HepG2 (cell line): ENCODE results near the gene SLC2A2. TPM values are rescaled to one million over a fixed set of nuclear protein-coding genes. Genes with fewer than 3 reads are reported as not detected.

ENCODE experiments used
- DPF2 ChIP-seq: sonication (generic); formaldehyde crosslinking; IDR thresholded peaks from 2 replicates; pipeline ENCODE4 v1.4.0; 2020; ENCODE audit warnings: mild to moderate bottlenecking, low read depth, missing genetic modification reagents, borderline replicate concordance
- MTA1 ChIP-seq: sonication (generic); formaldehyde crosslinking; IDR thresholded peaks from 2 replicates; pipeline ENCODE4 v1.4.0; 2020; ENCODE audit warnings: missing genetic modification reagents, mild to moderate bottlenecking, borderline replicate concordance
- SRSF1 ChIP-seq: fragments of 200-400 bp; formaldehyde crosslinking; optimal IDR thresholded peaks from 2 replicates; pipeline ENCODE3; 2017; ENCODE audit warnings: mild to moderate bottlenecking, low read depth, low read length, moderate library complexity
- TEAD2 ChIP-seq: sonication (generic); formaldehyde crosslinking; IDR thresholded peaks from 2 replicates; pipeline ENCODE4 v1.9.0; 2021; ENCODE audit warnings: missing genetic modification reagents
- THYN1 ChIP-seq: sonication (generic); formaldehyde crosslinking; IDR thresholded peaks from 2 replicates; pipeline ENCODE4 v1.8.1; 2023; ENCODE audit warnings: low read depth, mild to moderate bottlenecking, moderate library complexity, missing genetic modification reagents, borderline replicate concordance
- ZBTB3 ChIP-seq: sonication (generic); formaldehyde crosslinking; IDR thresholded peaks from 2 replicates; pipeline ENCODE4 v1.4.0; 2020; ENCODE audit warnings: low read depth, mild to moderate bottlenecking, moderate library complexity, missing genetic modification reagents, borderline replicate concordance
- ZNF816 ChIP-seq: sonication (generic); formaldehyde crosslinking; IDR thresholded peaks from 2 replicates; pipeline ENCODE4 v1.8.0; 2022; ENCODE audit warnings: missing genetic modification reagents, mild to moderate bottlenecking, borderline replicate concordance
- polyA plus RNA-seq, 8 experiments: library from polyadenylated mRNA; depleted of rRNA in 3 of 8; stranded (reverse) in 7 of 8; unstranded in 1 of 8; fragments of >200 nt; fragmentation: Illumina TruSeq in 4 of 8; extraction: Trizol in 4 of 8; gene quantifications; 2 replicates each; pipeline versions ENCODE4 v1.2.1 to v1.2.3, GENCODE V29; 2011 to 2016; ENCODE audit warnings: low read depth in 4 of 8, missing spikeins in 1 of 8, mixed read lengths in 1 of 8; ENCODE audit not compliant: insufficient read depth in 1 of 8
- total RNA-seq, 5 experiments: library from RNA; depleted of rRNA; stranded (reverse); fragments of >200 nt; fragmentation: Illumina TruSeq; extraction: Trizol; gene quantifications; 2 replicates each; pipeline ENCODE4 v1.2.3, GENCODE V29; 2016; ENCODE audit warnings: low read depth in 1 of 5
- TF ChIP-seq, protein P1 (sequence below): sonication (generic); formaldehyde crosslinking; IDR thresholded peaks from 2 replicates; pipeline ENCODE4 v1.5.0; 2020; ENCODE audit warnings: mild to moderate bottlenecking, missing genetic modification reagents, borderline replicate concordance
- TF ChIP-seq, protein P2 (sequence below): sonication (generic); formaldehyde crosslinking; conservative IDR thresholded peaks from 2 replicates; pipeline ENCODE4 v1.8.0; 2022; ENCODE audit warnings: missing genetic modification reagents
- TF ChIP-seq, protein P3 (sequence below): sonication (generic); formaldehyde crosslinking; IDR thresholded peaks from 2 replicates; pipeline ENCODE4 v1.8.1; 2022; ENCODE audit warnings: low read depth, mild to moderate bottlenecking, missing genetic modification reagents
- TF ChIP-seq, protein P4 (sequence below): sonication (generic); formaldehyde crosslinking; IDR thresholded peaks from 2 replicates; pipeline ENCODE4 v1.5.0; 2020; ENCODE audit warnings: mild to moderate bottlenecking, missing genetic modification reagents

Gene SLC2A2
- total and polyA plus RNA-seq, 2 of the 13 experiments (the other 11 are each of a cell fraction or from before 2014, with no cell fraction given) = 19.5 to 23.2 TPM

DNA sequence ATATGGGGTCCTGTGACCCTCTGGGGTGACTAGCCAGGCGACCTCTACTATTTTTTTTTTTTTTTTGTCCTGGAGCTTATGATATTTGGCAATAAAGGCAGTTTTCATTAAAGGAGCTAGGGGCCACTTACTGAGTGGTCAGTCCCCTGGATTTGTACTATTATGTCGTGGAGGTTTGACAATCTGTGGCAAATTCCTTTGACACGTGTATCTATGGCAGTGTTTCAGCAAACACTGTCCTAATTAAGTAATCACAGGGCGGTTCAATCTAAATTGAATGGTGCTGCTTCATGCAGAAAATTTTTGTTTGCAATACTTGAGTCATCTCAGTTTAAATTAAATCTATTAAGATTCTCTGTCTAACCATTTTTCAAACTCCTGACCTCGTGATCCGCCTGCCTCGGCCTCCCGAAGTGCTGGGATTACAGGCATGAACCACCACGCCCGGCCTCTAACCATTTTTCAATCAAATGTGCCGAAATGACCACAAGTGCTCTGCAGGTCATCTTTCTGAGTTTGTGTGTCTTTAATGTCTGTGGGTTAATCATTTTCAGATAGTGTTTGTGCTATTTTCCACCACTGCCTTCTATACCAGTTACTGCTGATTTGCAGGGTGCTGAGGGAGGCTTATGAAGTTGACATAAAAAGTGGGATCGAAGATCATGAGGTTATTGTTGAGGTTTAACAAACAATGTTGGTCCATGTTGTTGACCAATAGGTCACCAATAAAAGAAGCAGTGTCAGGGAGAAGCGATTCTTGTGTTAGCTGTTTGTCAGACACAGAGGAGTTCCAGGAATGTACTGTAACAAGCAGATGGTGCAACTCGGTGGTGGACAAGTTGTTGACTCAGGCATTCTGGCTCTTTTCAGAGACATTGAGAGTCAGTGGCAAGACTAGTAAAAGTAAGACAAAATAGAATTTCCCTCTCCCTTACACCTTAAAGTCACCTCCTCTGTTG lies 18.6 kb upstream of the SLC2A2 start (continued):
- TF ChIP-seq, protein P1, sequence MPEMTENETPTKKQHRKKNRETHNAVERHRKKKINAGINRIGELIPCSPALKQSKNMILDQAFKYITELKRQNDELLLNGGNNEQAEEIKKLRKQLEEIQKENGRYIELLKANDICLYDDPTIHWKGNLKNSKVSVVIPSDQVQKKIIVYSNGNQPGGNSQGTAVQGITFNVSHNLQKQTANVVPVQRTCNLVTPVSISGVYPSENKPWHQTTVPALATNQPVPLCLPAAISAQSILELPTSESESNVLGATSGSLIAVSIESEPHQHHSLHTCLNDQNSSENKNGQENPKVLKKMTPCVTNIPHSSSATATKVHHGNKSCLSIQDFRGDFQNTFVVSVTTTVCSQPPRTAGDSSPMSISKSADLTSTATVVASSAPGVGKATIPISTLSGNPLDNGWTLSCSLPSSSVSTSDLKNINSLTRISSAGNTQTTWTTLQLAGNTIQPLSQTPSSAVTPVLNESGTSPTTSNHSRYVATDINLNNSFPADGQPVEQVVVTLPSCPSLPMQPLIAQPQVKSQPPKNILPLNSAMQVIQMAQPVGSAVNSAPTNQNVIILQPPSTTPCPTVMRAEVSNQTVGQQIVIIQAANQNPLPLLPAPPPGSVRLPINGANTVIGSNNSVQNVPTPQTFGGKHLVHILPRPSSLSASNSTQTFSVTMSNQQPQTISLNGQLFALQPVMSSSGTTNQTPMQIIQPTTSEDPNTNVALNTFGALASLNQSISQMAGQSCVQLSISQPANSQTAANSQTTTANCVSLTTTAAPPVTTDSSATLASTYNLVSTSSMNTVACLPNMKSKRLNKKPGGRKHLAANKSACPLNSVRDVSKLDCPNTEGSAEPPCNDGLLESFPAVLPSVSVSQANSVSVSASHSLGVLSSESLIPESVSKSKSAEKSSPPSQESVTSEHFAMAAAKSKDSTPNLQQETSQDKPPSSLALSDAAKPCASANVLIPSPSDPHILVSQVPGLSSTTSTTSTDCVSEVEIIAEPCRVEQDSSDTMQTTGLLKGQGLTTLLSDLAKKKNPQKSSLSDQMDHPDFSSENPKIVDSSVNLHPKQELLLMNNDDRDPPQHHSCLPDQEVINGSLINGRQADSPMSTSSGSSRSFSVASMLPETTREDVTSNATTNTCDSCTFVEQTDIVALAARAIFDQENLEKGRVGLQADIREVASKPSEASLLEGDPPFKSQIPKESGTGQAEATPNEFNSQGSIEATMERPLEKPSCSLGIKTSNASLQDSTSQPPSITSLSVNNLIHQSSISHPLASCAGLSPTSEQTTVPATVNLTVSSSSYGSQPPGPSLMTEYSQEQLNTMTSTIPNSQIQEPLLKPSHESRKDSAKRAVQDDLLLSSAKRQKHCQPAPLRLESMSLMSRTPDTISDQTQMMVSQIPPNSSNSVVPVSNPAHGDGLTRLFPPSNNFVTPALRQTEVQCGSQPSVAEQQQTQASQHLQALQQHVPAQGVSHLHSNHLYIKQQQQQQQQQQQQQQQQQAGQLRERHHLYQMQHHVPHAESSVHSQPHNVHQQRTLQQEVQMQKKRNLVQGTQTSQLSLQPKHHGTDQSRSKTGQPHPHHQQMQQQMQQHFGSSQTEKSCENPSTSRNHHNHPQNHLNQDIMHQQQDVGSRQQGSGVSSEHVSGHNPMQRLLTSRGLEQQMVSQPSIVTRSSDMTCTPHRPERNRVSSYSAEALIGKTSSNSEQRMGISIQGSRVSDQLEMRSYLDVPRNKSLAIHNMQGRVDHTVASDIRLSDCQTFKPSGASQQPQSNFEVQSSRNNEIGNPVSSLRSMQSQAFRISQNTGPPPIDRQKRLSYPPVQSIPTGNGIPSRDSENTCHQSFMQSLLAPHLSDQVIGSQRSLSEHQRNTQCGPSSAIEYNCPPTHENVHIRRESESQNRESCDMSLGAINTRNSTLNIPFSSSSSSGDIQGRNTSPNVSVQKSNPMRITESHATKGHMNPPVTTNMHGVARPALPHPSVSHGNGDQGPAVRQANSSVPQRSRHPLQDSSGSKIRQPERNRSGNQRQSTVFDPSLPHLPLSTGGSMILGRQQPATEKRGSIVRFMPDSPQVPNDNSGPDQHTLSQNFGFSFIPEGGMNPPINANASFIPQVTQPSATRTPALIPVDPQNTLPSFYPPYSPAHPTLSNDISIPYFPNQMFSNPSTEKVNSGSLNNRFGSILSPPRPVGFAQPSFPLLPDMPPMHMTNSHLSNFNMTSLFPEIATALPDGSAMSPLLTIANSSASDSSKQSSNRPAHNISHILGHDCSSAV = no peak
- TF ChIP-seq ZNF816 (peak; percentile 79; the same call in 1 of the 2 replicates), MTA1 (CRISPR knock-in tag) (peak; percentile 53; the same call in 1 of the 2 replicates), ZBTB3 (CRISPR knock-in tag) (0 out of 2 replicates have a peak, but pooled peaks have one; percentile 78), TEAD2 (CRISPR knock-in tag) (no peak), THYN1 (CRISPR knock-in tag) (no peak), SRSF1 (no peak), DPF2 (CRISPR knock-in tag) (peak; percentile 98)
- TF ChIP-seq, protein P2, sequence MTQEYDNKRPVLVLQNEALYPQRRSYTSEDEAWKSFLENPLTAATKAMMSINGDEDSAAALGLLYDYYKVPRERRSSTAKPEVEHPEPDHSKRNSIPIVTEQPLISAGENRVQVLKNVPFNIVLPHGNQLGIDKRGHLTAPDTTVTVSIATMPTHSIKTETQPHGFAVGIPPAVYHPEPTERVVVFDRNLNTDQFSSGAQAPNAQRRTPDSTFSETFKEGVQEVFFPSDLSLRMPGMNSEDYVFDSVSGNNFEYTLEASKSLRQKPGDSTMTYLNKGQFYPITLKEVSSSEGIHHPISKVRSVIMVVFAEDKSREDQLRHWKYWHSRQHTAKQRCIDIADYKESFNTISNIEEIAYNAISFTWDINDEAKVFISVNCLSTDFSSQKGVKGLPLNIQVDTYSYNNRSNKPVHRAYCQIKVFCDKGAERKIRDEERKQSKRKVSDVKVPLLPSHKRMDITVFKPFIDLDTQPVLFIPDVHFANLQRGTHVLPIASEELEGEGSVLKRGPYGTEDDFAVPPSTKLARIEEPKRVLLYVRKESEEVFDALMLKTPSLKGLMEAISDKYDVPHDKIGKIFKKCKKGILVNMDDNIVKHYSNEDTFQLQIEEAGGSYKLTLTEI (CRISPR knock-in tag) = no peak
- TF ChIP-seq, protein P3, sequence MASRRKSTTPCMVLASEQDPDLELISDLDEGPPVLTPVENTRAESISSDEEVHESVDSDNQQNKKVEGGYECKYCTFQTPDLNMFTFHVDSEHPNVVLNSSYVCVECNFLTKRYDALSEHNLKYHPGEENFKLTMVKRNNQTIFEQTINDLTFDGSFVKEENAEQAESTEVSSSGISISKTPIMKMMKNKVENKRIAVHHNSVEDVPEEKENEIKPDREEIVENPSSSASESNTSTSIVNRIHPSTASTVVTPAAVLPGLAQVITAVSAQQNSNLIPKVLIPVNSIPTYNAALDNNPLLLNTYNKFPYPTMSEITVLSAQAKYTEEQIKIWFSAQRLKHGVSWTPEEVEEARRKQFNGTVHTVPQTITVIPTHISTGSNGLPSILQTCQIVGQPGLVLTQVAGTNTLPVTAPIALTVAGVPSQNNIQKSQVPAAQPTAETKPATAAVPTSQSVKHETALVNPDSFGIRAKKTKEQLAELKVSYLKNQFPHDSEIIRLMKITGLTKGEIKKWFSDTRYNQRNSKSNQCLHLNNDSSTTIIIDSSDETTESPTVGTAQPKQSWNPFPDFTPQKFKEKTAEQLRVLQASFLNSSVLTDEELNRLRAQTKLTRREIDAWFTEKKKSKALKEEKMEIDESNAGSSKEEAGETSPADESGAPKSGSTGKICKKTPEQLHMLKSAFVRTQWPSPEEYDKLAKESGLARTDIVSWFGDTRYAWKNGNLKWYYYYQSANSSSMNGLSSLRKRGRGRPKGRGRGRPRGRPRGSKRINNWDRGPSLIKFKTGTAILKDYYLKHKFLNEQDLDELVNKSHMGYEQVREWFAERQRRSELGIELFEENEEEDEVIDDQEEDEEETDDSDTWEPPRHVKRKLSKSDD (CRISPR knock-in tag) = peak; percentile 66
- TF ChIP-seq, protein P4, sequence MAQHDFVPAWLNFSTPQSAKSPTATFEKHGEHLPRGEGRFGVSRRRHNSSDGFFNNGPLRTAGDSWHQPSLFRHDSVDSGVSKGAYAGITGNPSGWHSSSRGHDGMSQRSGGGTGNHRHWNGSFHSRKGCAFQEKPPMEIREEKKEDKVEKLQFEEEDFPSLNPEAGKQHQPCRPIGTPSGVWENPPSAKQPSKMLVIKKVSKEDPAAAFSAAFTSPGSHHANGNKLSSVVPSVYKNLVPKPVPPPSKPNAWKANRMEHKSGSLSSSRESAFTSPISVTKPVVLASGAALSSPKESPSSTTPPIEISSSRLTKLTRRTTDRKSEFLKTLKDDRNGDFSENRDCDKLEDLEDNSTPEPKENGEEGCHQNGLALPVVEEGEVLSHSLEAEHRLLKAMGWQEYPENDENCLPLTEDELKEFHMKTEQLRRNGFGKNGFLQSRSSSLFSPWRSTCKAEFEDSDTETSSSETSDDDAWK (CRISPR knock-in tag) = no peak
